ENCODE data around the gene ERO1B. TPM values are rescaled to one million over a fixed set of nuclear protein-coding genes. Genes with fewer than 3 reads are reported as not detected.
"Not testable (repeated sequence)": the region's sequence is repeated elsewhere in the genome, so short reads cannot be mapped to it uniquely, and the experiment has no call there.

Gene ERO1B
- total RNA-seq, 1 experiment from 2014 or later: 3.2 TPM

DNA sequence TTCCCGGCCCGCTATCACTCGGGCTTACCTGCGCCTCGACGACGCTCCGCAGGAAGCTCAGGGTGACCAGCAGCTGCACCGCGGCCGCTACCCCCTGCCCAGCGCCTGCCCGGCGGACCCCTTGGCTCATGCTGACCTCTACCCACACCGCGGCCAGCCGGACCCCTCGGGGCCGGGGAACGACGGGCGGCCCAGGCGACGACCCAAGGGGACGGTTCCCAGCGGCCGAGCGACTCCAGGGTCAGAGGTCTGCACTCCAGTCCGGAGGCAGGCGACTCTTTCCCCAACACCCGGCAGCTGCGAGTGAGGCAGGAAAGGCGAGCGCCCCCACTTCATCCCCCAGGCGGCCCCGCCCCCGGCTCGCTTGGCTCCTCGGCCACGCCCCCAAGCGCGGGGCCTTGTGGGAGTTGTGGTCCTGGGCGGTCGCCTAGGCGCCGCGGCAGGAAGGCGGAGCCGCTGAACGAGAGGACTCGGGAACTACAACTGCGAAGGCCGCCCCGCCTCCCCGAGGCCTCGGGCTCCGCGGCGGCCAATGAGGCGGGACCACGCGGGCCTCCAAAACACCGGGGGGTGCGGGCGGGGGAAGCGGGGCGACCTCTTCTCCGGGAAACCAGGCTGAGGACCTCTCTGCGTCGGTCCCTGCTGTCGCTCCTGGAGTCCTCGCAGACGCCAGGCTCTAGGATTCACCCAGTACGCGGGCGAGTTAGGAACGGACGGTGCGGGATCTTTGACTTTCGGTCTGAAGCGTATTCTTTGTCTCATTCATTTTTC, at the start of gene ERO1B (continued):
- peak; percentile 66; the same call in 1 of the 2 replicates for TF ChIP-seq FOXP1 (CRISPR knock-in tag; IDR thresholded peaks at IDR 0.05; ENCODE audit: borderline replicate concordance)
- TF ChIP-seq, protein P1, sequence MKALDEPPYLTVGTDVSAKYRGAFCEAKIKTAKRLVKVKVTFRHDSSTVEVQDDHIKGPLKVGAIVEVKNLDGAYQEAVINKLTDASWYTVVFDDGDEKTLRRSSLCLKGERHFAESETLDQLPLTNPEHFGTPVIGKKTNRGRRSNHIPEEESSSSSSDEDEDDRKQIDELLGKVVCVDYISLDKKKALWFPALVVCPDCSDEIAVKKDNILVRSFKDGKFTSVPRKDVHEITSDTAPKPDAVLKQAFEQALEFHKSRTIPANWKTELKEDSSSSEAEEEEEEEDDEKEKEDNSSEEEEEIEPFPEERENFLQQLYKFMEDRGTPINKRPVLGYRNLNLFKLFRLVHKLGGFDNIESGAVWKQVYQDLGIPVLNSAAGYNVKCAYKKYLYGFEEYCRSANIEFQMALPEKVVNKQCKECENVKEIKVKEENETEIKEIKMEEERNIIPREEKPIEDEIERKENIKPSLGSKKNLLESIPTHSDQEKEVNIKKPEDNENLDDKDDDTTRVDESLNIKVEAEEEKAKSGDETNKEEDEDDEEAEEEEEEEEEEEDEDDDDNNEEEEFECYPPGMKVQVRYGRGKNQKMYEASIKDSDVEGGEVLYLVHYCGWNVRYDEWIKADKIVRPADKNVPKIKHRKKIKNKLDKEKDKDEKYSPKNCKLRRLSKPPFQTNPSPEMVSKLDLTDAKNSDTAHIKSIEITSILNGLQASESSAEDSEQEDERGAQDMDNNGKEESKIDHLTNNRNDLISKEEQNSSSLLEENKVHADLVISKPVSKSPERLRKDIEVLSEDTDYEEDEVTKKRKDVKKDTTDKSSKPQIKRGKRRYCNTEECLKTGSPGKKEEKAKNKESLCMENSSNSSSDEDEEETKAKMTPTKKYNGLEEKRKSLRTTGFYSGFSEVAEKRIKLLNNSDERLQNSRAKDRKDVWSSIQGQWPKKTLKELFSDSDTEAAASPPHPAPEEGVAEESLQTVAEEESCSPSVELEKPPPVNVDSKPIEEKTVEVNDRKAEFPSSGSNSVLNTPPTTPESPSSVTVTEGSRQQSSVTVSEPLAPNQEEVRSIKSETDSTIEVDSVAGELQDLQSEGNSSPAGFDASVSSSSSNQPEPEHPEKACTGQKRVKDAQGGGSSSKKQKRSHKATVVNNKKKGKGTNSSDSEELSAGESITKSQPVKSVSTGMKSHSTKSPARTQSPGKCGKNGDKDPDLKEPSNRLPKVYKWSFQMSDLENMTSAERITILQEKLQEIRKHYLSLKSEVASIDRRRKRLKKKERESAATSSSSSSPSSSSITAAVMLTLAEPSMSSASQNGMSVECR (CRISPR knock-in tag; IDR thresholded peaks at IDR 0.05; ENCODE audit: borderline replicate concordance): peak; percentile 68; the same call in 1 of the 2 replicates
- TF ChIP-seq JAZF1 (CRISPR knock-in tag; IDR thresholded peaks at IDR 0.05): no peak
- no peak for TF ChIP-seq KAT7 (CRISPR knock-in tag; IDR thresholded peaks at IDR 0.05; ENCODE audit: borderline replicate concordance)
- TF ChIP-seq TP53 (CRISPR knock-in tag; IDR thresholded peaks at IDR 0.05): no peak

DNA sequence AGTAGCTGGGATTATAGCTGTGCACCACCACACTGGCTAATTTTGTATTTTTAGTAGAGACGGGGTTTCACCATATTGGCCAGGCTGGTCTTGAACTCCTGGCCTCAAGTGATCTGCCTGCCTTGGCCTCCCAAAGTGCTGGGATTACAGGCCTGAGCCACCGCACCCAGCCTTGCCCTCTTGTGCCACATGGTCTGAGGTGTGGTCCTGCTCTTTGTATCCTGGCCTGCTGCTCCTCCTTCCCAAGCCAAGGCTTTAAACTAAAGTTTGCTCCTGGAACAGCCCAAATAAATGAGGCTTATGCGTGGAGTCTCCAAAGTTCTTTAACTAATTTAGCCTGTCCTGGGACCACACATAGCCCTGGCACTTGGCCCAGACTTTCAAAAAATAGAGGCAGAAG, 49.7 kb upstream of the ERO1B start:
- CTCF ChIA-PET; H3K36me3 Mint-ChIP-seq; H3K27me3 Mint-ChIP-seq (ENCODE audit: low read depth); H3K4me1 Mint-ChIP-seq; H3K9me3 Mint-ChIP-seq; H3K4me3 Mint-ChIP-seq; H3K27ac Mint-ChIP-seq; DNase-seq (ENCODE audit: low spot score); ATAC-seq; POLR2A ChIA-PET: not testable (repeated sequence)

DNA sequence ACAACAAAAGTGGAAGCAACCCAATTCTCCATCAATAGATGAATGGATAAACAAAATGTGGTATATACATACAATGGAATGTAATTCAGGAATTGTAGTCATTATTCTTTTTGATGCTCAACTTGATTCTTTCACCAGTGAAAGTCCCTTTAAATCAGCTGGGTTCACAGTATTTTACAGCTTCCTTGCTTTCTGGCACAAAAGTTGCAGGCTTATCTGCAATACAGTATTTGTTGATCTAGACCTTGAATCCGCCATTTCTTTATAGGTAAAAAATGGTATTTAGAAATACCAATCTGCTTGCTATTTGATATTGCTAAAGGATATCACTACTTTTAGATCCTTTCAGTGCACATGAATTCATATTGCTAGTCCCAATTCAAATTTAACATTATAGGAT, 44.7 kb upstream of the ERO1B start:
- DNase-seq (ENCODE audit: low spot score) (no peak), ATAC-seq (no peak)
- TF ChIP-seq NR2C2 (CRISPR knock-in tag; IDR thresholded peaks at IDR 0.05) (no peak), ETV6 (CRISPR knock-in tag; IDR thresholded peaks at IDR 0.05) (no peak), SOX15 (CRISPR knock-in tag; IDR thresholded peaks at IDR 0.05) (no peak), SMAD3 (CRISPR knock-in tag; IDR thresholded peaks at IDR 0.05; ENCODE audit: borderline replicate concordance) (no peak), ZNF121 (CRISPR knock-in tag; IDR thresholded peaks at IDR 0.05) (no peak), NR3C1 (CRISPR knock-in tag; conservative IDR thresholded peaks at IDR 0.05; ENCODE audit: low read depth) (no peak), ZNF232 (CRISPR knock-in tag; IDR thresholded peaks at IDR 0.05) (no peak), ZNF396 (CRISPR knock-in tag; IDR thresholded peaks at IDR 0.05; ENCODE audit: borderline replicate concordance) (no peak), ESRRA (CRISPR knock-in tag; IDR thresholded peaks at IDR 0.05; ENCODE audit: borderline replicate concordance) (no peak), TCF7 (CRISPR knock-in tag; IDR thresholded peaks at IDR 0.05; ENCODE audit: low read depth) (no peak), JUN (CRISPR knock-in tag; IDR thresholded peaks at IDR 0.05) (no peak), ZNF423 (CRISPR knock-in tag; IDR thresholded peaks at IDR 0.05) (no peak)
- TF ChIP-seq, protein P2, sequence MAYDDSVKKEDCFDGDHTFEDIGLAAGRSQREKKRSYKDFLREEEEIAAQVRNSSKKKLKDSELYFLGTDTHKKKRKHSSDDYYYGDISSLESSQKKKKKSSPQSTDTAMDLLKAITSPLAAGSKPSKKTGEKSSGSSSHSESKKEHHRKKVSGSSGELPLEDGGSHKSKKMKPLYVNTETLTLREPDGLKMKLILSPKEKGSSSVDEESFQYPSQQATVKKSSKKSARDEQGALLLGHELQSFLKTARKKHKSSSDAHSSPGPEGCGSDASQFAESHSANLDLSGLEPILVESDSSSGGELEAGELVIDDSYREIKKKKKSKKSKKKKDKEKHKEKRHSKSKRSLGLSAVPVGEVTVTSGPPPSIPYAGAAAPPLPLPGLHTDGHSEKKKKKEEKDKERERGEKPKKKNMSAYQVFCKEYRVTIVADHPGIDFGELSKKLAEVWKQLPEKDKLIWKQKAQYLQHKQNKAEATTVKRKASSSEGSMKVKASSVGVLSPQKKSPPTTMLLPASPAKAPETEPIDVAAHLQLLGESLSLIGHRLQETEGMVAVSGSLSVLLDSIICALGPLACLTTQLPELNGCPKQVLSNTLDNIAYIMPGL (CRISPR knock-in tag; IDR thresholded peaks at IDR 0.05): no peak
- TF ChIP-seq, protein P3, sequence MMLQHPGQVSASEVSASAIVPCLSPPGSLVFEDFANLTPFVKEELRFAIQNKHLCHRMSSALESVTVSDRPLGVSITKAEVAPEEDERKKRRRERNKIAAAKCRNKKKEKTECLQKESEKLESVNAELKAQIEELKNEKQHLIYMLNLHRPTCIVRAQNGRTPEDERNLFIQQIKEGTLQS (CRISPR knock-in tag; conservative IDR thresholded peaks at IDR 0.05): no peak
- TF ChIP-seq, protein P4, sequence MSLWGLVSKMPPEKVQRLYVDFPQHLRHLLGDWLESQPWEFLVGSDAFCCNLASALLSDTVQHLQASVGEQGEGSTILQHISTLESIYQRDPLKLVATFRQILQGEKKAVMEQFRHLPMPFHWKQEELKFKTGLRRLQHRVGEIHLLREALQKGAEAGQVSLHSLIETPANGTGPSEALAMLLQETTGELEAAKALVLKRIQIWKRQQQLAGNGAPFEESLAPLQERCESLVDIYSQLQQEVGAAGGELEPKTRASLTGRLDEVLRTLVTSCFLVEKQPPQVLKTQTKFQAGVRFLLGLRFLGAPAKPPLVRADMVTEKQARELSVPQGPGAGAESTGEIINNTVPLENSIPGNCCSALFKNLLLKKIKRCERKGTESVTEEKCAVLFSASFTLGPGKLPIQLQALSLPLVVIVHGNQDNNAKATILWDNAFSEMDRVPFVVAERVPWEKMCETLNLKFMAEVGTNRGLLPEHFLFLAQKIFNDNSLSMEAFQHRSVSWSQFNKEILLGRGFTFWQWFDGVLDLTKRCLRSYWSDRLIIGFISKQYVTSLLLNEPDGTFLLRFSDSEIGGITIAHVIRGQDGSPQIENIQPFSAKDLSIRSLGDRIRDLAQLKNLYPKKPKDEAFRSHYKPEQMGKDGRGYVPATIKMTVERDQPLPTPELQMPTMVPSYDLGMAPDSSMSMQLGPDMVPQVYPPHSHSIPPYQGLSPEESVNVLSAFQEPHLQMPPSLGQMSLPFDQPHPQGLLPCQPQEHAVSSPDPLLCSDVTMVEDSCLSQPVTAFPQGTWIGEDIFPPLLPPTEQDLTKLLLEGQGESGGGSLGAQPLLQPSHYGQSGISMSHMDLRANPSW (CRISPR knock-in tag; conservative IDR thresholded peaks at IDR 0.05; ENCODE audit: low read depth): no peak
- peaks cover 21% of the 10 kb centered on the region for H3K36me3 Mint-ChIP-seq
- H3K9me3 Mint-ChIP-seq: peaks cover 28% of the 10 kb centered on the region
- H3K27ac Mint-ChIP-seq: no peak overlapping the region
- CTCF ChIA-PET: no interaction called here
- no peaks in the 10 kb centered on the region for H3K27me3 Mint-ChIP-seq (ENCODE audit: low read depth)
- no peaks in the 10 kb centered on the region for H3K4me1 Mint-ChIP-seq
- POLR2A ChIA-PET: no interaction called here
- no peak overlapping the region for H3K4me3 Mint-ChIP-seq

Data from WTC11 (cell line).